ENCODE measurements around the gene ECSIT.

The ECSIT gene

DNA sequence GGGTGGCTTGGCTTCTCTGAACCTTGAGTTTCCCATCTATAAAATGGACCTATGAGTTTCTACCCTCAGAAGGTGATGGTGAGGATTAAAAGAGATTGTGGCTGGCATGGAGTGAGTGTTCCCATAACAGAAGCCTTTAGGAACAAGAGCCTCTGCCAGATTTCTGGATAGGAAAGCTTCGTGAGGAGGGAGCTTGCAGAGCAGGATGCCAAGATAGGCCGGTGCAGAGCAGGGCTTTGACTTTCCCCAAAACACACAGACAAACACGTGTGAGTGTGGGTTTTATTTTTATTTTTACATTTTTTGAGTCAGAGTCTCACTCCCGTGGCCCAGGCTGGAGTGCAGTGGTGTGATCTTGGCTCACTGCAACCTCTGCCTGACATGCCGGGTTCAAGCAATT is 6.0 kb upstream of the ECSIT start:
- H3K9ac ChIP-seq = no peak overlapping the region
- no peak overlapping the region for H3K4me3 ChIP-seq
- H3K27ac ChIP-seq = no peak overlapping the region
- H3K27me3 ChIP-seq = peaks cover 12% of the 10 kb centered on the region; the same call in 1 of the 2 replicates
- H3K4me1 ChIP-seq = 0 out of 2 replicates have a peak, but pooled peaks cover 8% of the 10 kb centered on the region
- no peaks in the 10 kb centered on the region for H4K20me1 ChIP-seq
- H3K9me3 ChIP-seq = no peaks in the 10 kb centered on the region
- no peak overlapping the region for H3K4me2 ChIP-seq
- TF ChIP-seq Cebpa-rat (IDR thresholded peaks at IDR 0.05) = no peak
- H3K36me3 ChIP-seq = no peaks in the 10 kb centered on the region

DNA sequence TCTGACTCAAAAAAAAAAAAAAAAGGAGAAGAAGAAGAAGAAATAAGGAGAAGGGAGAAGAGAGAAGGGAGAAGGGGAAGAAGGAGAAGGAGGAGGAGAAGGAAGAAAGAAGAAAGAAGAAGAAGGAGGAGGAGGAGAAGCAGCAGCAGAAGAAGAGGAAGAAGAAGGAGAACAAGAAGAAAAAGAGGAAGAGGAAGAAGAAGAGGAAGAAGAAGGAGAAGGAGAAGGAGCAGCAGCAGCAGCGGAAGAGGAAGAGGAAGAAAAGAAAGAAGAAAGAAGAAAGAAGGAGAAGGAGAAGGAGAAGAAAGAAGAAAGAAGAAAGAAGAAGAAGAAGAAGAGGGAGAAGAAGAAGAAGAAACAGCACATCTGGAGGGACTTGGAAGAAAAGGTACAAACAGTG is 5.6 kb upstream of the ECSIT start:
- H3K4me2 ChIP-seq = no peak overlapping the region
- no peak overlapping the region for H3K4me3 ChIP-seq
- peaks cover 12% of the 10 kb centered on the region; the same call in 1 of the 2 replicates for H3K27me3 ChIP-seq
- H3K36me3 ChIP-seq = no peaks in the 10 kb centered on the region
- 0 out of 2 replicates have a peak, but pooled peaks cover 8% of the 10 kb centered on the region for H3K4me1 ChIP-seq
- no peaks in the 10 kb centered on the region for H3K9me3 ChIP-seq
- no peaks in the 10 kb centered on the region for H4K20me1 ChIP-seq
- H3K27ac ChIP-seq = no peak overlapping the region
- H3K9ac ChIP-seq = no peak overlapping the region
- no peak for TF ChIP-seq Cebpa-rat (IDR thresholded peaks at IDR 0.05)

DNA sequence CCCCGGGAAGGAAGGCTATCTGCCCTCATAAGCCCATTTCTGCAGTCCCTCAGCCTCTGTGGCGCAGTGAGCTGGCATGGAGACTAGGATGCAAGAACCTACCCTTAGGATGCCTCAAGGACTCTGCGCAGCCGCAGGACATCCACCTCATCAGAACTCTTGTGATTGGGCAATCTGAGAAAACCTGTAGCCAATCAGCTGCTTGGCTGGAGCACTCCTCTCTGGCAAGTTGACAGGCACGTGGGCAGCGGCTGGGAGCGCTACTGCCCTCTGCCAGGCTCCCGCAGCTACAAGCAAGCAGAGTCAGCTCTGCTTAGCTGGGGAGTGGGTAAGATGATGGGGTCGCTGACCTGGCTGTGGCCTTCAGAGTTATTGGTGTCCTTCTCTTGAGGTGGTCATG is 1.5 kb upstream of the ECSIT start:
- Histone ChIP-seq H3K4me2 (no peak overlapping the region), H3K4me1 (peaks cover 12% of the 10 kb centered on the region), H3K27me3 (no peaks in the 10 kb centered on the region), H3K36me3 (0 out of 2 replicates have a peak, but pooled peaks cover 10% of the 10 kb centered on the region), H3K9ac (no peak overlapping the region), H3K9me3 (no peaks in the 10 kb centered on the region), H3K27ac (no peak overlapping the region), H4K20me1 (no peaks in the 10 kb centered on the region; the same call in 1 of the 2 replicates), H3K4me3 (no peak overlapping the region)
- no peak for TF ChIP-seq Cebpa-rat (IDR thresholded peaks at IDR 0.05)

DNA sequence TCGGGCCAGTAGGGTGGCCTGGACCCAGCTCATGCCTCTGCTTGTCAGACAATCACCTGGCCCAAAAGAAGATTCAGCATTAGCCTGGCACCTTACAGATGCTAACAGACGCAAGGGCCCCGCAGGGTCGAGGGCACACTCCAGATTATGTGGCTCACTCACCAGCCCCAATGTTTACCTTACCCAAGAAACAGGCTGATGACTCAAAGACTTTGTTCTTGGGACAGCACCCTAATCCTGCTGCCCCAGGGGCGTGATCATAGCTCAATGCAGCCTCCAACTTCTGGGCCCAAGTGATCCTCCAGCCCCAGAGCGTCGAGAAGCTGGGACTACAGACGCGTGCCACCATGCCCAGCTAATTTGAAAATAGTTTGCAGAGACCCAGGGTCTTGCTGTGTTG is 9.8 kb downstream of the ECSIT start:
- TF ChIP-seq Cebpa-rat (IDR thresholded peaks at IDR 0.05) = no peak
- Histone ChIP-seq H4K20me1 (peaks cover 34% of the 10 kb centered on the region; the same call in 1 of the 2 replicates), H3K4me3 (no peak overlapping the region), H3K27ac (no peak overlapping the region), H3K9ac (no peak overlapping the region), H3K4me1 (no peaks in the 10 kb centered on the region), H3K36me3 (peaks cover 82% of the 10 kb centered on the region), H3K9me3 (no peaks in the 10 kb centered on the region), H3K27me3 (no peaks in the 10 kb centered on the region), H3K4me2 (no peak overlapping the region)

DNA sequence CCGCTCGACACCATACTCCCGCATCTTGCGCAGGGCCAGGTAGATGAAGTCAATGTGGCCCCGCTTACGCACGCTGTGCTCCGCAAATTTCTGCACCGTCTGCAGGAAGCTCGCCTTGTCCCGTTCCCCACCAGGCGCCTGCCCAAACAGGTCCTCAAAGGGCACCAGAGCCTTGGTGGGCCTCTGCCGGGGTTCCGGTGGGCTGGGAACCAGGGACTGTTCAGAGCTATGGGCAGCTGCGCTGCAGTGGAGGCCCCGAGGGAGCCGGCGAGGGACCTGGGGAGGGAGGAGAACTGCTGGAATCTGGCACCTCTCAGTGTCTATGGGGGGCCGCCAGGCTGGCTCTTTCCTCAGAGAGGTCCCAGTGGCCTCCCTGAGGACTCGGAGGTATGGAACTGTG is 15.0 kb downstream of the ECSIT start:
- Histone ChIP-seq H3K36me3 (peaks cover 80% of the 10 kb centered on the region), H3K9me3 (no peaks in the 10 kb centered on the region), H3K4me2 (no peak overlapping the region), H4K20me1 (peaks cover 11% of the 10 kb centered on the region; the same call in 1 of the 2 replicates), H3K9ac (no peak overlapping the region), H3K27me3 (no peaks in the 10 kb centered on the region), H3K4me3 (no peak overlapping the region), H3K27ac (no peak overlapping the region), H3K4me1 (no peaks in the 10 kb centered on the region)
- TF ChIP-seq Cebpa-rat (IDR thresholded peaks at IDR 0.05) = no peak

DNA sequence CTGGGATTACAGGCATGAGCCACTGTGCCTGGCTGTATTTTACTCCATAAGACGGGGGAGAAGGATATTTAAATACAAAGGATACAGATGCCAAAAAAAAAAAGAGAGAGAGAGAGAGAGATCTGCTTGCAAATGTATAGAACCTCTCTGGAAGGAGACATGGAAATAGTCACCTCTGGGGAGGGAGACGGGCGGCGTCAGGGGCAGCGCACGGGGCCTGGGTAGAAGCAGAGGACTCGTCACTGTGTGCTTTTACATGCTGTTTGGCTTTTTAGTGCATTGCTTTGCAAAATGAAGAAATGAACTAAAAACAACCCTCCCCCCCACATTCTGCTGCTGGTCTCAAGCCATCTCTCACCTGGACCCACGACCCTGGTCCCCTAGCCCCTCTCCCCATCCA is 18.5 kb downstream of the ECSIT start:
- Histone ChIP-seq H3K9ac (no peak overlapping the region), H3K36me3 (peaks cover 61% of the 10 kb centered on the region)

DNA sequence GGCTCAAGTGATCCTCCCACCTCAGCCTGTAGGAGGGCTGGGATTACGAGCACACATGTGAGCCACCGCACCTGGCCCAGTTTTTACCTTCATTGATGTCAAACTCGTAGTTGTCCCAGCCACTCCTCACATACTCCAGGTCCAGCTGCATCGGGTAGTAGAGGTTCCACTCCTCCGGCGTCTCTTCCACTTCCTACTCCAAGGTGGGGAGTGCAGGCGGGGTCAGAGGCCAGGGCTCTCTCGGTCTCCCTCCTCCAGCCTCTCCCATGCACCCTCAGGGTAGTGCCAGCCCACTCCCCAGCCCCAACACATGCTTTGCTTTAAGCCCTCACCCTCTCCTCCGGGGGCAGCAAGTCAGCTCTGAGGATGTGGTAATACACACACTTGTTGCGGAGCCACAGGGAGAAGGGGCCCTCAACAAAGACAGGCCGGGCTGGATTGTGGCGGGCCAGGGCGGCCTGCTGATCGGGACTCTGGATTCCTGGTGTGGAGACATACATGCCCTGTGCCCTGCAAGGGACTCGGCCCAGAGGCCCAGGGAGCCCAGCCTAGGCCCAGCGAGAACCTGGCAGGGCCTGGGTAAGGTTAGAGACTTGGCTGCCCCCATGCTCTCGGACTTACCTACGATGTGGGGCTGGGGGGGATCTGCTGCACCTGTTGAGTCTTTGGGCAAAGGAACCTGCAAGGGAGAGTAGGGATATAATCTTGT is 21.4 kb downstream of the ECSIT start:
- H3K4me2 ChIP-seq = no peak overlapping the region
- H3K4me1 ChIP-seq = peaks cover 24% of the 10 kb centered on the region
- no peak overlapping the region for H3K27ac ChIP-seq
- TF ChIP-seq Cebpa-rat (IDR thresholded peaks at IDR 0.05) = no peak
- H3K4me3 ChIP-seq = no peak overlapping the region
- H3K9me3 ChIP-seq = no peaks in the 10 kb centered on the region
- no peaks in the 10 kb centered on the region for H3K27me3 ChIP-seq
- H3K9ac ChIP-seq = no peak overlapping the region
- H3K36me3 ChIP-seq = peaks cover 38% of the 10 kb centered on the region
- no peaks in the 10 kb centered on the region; the same call in 1 of the 2 replicates for H4K20me1 ChIP-seq

More for the DNA sequence above, 18.5 kb downstream of the ECSIT start:
- H3K4me2 ChIP-seq = no peak overlapping the region
- no peaks in the 10 kb centered on the region for H4K20me1 ChIP-seq
- H3K9me3 ChIP-seq = no peaks in the 10 kb centered on the region
- no peak overlapping the region for H3K4me3 ChIP-seq
- TF ChIP-seq Cebpa-rat (IDR thresholded peaks at IDR 0.05) = no peak
- H3K27me3 ChIP-seq = no peaks in the 10 kb centered on the region
- peaks cover 15% of the 10 kb centered on the region for H3K4me1 ChIP-seq
- H3K27ac ChIP-seq = no peak overlapping the region

DNA sequence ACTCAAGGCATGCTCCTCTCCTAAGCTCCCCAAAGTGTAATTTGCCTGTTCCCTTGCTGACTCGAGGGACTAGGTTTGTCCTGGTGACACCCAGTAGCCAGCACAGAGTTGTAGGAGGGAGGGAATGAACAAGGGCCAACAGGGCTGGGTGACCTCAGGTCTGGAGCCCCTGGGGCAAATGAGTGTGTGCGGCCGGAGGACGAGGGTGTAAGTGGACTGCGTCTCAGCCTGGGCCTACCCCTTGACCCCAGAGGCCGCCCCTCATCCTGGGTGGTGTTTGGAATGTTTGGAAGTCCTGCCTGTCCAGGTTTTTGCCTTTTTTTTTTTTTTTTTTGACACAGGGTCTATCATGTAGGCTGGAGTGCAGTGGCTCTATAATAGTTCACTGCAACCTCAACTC is 22.0 kb downstream of the ECSIT start:
- Histone ChIP-seq H3K36me3 (peaks cover 33% of the 10 kb centered on the region), H3K9ac (no peak overlapping the region), H3K4me3 (no peak overlapping the region), H3K4me2 (peak overlapping the region; percentile 85), H3K4me1 (peaks cover 24% of the 10 kb centered on the region), H3K27ac (no peak overlapping the region), H3K27me3 (no peaks in the 10 kb centered on the region), H3K9me3 (no peaks in the 10 kb centered on the region), H4K20me1 (no peaks in the 10 kb centered on the region; the same call in 1 of the 2 replicates)
- no peak for TF ChIP-seq Cebpa-rat (IDR thresholded peaks at IDR 0.05)

DNA sequence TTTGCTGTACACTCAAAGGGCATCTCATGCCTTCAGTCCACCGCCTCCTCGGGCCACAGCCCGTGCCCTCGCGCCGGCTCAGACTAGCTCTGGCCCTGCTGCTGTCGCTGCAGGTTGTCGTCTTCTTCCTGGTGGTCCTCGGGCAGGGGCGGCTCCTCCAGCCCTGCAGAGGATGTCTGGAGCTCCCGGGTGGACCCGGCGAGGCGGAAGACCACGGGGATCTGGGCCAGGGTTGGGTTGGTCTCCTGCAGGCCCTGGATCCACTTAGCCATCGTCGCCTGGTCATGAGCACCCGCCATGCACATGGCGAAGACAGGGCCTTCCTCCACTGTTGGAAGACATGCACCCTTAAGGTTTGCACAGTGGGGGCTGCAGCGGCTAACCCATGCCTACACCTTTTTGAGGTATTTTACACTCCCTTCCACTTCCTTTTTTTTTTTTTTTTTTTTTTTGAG is 22.8 kb downstream of the ECSIT start:
- peak overlapping the region; percentile 92 for H3K4me3 ChIP-seq
- peak overlapping the region; percentile 85 for H3K4me2 ChIP-seq
- H3K9ac ChIP-seq = peak overlapping the region; percentile 90
- no peaks in the 10 kb centered on the region for H3K9me3 ChIP-seq
- peak overlapping the region; percentile 91 for H3K27ac ChIP-seq
- TF ChIP-seq Cebpa-rat (IDR thresholded peaks at IDR 0.05) = no peak
- no peaks in the 10 kb centered on the region; the same call in 1 of the 2 replicates for H4K20me1 ChIP-seq
- peaks cover 33% of the 10 kb centered on the region for H3K36me3 ChIP-seq
- peaks cover 24% of the 10 kb centered on the region for H3K4me1 ChIP-seq
- H3K27me3 ChIP-seq = no peaks in the 10 kb centered on the region

DNA sequence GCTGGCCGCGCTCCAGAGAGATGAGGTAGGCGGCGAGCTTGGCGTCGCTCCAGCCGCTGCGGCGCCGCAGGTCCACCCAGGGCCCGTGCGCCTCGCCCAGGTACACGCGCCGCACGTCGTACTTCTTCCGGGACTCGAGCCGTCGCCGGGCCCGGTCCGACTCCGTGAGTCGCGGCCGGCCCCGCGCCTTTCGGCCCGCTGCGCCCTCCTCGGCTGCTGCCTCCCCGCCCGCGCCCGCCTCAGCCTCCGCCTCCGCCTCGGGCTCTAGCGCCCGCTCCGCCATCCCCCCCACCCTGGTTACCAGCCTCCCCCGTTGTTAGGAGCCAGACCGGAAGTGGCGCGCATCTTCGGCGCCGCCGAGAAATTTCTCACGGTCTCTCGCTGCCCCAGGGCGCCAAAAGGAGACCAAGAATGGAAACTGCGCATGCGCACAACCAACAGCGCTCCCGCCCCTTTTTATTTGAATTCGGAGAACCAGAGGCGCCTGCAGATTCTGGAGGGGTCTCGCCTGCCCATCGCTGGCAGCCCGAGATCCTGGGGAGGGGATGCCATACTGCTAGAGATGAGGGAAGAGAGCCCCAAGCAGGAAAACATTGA is 23.3 kb downstream of the ECSIT start, which contains the start of gene ZNF653:
TSS of gene ZNF653 (minus strand) at position 336 of the 597 bp plus-strand sequence. CDS start at position 283, 53 bp downstream.
- H3K4me3 ChIP-seq = peak within 1 kb of the TSS; percentile 92
- H3K9me3 ChIP-seq = no peaks in the 10 kb centered on the region

More for the DNA sequence above, 23.3 kb downstream of the ECSIT start, which contains the start of gene ZNF653:
- Histone ChIP-seq H4K20me1 (no peaks in the 10 kb centered on the region; the same call in 1 of the 2 replicates), H3K27me3 (no peaks in the 10 kb centered on the region), H3K4me1 (peaks cover 24% of the 10 kb centered on the region), H3K9ac (peak within 1 kb of the TSS; percentile 90), H3K36me3 (peaks cover 33% of the 10 kb centered on the region; the same call in 1 of the 2 replicates), H3K27ac (peak within 1 kb of the TSS; percentile 91), H3K4me2 (peak within 1 kb of the TSS; percentile 85)
- no peak for TF ChIP-seq Cebpa-rat (IDR thresholded peaks at IDR 0.05)

All from BLaER1 (cell line).